NCI-H2107 (cell line): ENCODE results near the gene FAM3C.

Source experiments
- DNase-seq: peaks from one replicate; lab custom pipeline; 2025; lab: John Stamatoyannopoulos, UW

FAM3C gene

DNA sequence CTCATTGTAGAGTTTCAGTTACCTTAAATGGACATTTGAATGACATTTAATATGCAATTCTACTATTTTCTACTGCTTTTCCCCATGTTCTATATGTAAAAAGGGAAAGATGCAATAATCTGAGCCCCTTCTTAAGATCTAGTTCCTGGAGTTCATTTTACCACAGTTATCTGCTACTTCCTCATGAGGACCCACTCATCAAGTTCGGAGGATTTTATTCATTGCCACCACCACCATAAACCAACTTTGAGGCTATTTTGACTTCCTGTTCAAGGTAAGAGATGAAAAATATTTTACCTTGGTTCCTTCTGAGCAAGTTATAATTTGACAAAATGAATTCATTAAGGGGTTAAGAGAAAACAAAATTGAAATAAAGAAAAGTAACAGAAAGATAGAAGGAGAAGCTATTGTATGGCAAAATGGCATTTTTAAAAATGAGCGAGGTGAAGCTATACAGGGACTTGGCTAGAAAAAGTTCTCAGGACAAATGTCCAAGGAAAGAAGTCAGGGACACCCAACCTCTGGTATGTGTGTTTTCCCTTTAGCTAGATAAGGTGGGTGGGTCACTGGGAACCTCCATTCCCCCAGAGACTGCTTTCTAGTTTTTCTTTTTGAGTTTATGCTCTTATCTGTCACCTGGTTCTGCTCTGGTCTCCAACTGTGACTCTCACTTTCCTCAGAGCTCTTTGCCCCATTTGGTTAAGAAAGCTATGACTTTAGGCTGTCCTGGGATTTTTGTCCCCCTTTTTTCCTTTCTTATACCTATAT is 14.9 kb upstream of the FAM3C start:
- no peak for DNase-seq

DNA sequence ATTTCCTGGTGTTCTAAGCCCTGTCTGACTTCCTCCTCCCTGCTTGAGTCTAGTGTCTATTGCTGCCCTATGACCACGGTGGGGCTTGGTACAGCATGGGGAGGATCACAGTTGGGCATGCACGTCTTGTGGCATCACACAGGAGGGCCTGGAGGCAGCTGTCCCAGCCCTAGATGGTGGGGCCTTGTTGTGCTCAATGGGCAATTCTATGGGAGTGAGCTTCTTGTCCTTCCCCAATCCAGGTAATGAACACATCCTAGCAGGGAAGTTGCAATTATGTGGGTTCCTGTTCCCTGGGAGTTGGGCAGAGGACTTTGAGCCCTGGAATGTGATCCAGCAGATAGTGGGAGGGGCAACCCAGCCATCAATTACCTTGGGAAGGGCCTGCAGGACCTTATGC is 10.8 kb upstream of the FAM3C start:
- no peak for DNase-seq

GRCh38 chr7:121406461-121406860 is 10.4 kb upstream of the FAM3C start:
- no peak for DNase-seq

- no peak for DNase-seq
These were observed 8.2 kb upstream of the FAM3C start for GRCh38 chr7:121404348-121404747.

- DNase-seq: no peak
These were observed 6.6 kb upstream of the FAM3C start for GRCh38 chr7:121402701-121403100.

DNA sequence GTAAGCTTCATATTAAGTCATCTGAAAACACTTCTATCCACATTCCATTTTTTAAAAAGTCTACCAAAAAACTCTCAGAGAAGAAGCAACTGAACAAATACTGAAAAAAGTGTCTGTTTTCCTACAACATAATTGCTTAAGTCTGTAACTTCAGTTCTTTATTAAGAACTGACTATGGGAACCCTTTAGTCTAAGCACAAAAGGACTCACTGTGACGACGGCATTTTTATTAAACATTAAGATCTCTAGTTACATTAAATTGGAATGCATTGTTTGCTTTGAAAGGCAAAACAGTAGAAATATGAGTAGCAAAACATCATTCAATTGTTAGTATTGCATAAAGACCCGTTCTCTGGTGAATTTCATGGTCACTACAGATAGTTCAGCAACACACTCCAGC is 5.8 kb upstream of the FAM3C start:
- DNase-seq: no peak

- DNase-seq: no peak
These were observed 2.1 kb upstream of the FAM3C start for GRCh38 chr7:121398246-121398645.

- DNase-seq: no peak
These were observed 1.7 kb upstream of the FAM3C start for GRCh38 chr7:121397822-121398221.

- no peak for DNase-seq
These were observed 1.3 kb upstream of the FAM3C start for GRCh38 chr7:121397361-121397760.

- no peak for DNase-seq
These were observed 581 bp downstream of the FAM3C start for GRCh38 chr7:121395494-121395960.

GRCh38 chr7:121394709-121395140 is 1.4 kb downstream of the FAM3C start:
- DNase-seq: no peak

DNA sequence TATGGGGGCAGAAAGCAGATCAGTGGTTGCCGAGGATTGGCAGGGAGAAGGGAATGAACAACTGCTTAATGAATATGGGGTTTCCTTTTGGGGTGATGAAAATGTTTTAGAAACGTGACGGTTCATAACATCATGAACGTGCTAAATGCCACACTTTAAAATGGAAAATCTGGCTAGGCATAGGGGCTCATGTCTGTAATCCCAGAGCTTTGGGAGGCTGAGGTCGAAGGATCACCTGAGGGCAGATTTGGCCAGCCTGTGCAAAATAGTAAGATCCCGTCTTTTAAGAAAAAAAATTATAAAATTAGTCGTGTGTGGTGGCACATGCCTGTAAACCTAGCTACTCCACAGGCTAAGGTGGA is 3.1 kb downstream of the FAM3C start:
- DNase-seq: no peak

GRCh38 chr7:121392277-121393004 is 3.7 kb downstream of the FAM3C start:
- DNase-seq: no peak

GRCh38 chr7:121391686-121392085 is 4.4 kb downstream of the FAM3C start:
- no peak for DNase-seq

DNA sequence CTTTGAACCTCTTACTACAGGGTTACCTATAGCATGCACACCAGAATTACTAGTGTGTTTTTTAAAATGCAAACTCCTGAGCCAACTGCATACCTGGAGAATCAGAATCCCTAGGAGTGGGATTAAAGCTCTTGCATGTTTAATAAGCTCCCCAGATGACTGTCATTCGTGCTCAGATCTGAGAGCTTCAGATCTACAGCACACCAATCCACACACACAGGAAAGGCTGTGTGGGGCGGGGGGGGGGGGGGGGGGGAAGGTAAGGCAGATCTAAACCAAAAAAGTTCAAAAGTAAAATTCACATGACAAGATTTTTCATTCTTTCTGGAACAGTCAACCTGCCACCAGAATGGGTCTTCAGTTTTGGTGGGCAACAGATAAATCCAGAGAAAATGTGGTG is 5.5 kb downstream of the FAM3C start:
- DNase-seq: no peak

GRCh38 chr7:121390109-121390508 is 6.0 kb downstream of the FAM3C start:
- no peak for DNase-seq

GRCh38 chr7:121388950-121389349 is 7.2 kb downstream of the FAM3C start:
- no peak for DNase-seq

DNA sequence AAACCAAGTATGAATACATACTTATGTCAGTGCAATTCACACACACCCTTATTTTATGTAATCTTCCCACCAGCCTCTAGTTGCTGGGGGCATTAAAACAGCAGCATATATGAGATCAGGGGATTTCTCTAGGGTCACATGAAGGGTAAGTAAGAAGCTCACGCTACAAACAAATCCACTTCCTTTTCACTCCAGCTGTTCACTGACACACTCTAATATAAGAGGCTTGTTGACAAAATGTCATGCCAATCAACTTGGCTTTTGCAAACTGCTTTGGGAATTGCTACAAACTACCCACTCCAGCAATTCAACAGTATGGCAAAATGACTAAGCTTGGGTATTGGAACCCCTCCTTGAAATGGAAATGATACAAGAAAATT is 10.3 kb downstream of the FAM3C start:
- no peak for DNase-seq

DNA sequence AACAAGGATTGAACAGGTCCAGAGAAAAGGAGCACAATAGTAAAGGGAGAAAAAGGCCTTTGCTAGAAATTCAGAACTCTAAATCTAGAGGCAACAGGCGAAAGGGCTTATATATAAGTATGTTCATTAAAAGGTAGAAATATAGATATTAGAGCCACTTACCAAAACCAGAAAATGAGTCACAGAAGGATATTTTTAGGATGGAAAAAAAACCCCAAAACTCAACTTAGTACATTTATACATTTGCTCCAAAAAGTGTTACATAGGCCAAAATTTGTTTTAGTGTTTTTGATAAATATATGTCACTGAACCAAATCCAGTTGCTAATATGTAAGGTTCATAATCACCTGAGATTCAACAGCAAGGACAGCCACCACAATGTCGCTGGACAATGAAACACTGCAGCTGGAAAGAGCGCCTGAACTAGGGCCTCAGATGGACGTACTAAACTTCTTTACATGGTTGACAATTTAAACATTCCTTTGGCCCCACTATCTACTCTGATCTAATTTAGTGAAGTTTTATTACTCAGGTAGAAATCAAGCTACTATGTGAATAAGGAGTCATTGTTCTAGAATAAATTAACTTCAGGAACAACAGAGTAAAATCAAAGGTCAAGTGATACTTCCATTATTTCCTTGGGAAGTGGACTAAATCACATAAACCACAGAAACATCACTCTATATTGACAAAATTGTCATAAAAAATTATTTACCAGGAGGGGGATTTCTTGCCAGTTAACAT is 10.9 kb downstream of the FAM3C start:
- no peak for DNase-seq

- DNase-seq: no peak
These were observed 11.8 kb downstream of the FAM3C start for GRCh38 chr7:121384265-121384664.

- DNase-seq: no peak
These were observed 12.7 kb downstream of the FAM3C start for GRCh38 chr7:121383235-121383910.

DNA sequence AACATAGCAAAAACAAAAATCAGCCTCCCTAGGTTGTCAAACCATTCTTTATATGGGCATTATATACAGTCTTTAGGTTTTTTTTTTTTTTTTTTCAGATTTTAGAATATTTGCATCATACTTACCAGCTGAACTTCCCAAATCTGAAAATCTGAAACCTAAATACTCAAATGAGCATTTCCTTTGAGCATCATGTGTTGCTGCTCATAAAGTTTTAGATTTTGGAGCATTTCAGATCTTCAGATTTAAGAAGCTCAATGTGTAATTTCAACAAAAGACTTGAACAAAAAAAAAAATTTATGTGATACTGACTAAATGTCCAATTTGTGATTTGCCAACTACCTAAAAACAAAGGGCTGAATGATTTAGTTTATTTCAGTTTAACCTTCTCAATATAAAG is 13.6 kb downstream of the FAM3C start:
- DNase-seq: no peak
